Measurements from ENCODE around the gene OSBP2.

The OSBP2 gene

GRCh38 chr22:30869667-30870395, 175.2 kb downstream of the OSBP2 start:
- no peak for DNase-seq (ENCODE audit: low read depth)

- no peak for DNase-seq (ENCODE audit: low read depth)
Observed at GRCh38 chr22:30870451-30871345, 176.0 kb downstream of the OSBP2 start.

GRCh38 chr22:30871391-30872284, 177.0 kb downstream of the OSBP2 start:
- DNase-seq (ENCODE audit: low read depth) = no peak

GRCh38 chr22:30872285-30873041, 177.8 kb downstream of the OSBP2 start:
- DNase-seq (ENCODE audit: low read depth) = no peak

- DNase-seq (ENCODE audit: low read depth) = no peak
Observed at GRCh38 chr22:30873086-30873650, 178.5 kb downstream of the OSBP2 start.

GRCh38 chr22:30873661-30874060, 179.0 kb downstream of the OSBP2 start:
- DNase-seq (ENCODE audit: low read depth) = no peak

GRCh38 chr22:30874431-30875370, 180.0 kb downstream of the OSBP2 start:
- no peak for DNase-seq (ENCODE audit: low read depth)

- DNase-seq (ENCODE audit: low read depth) = no peak
Observed at GRCh38 chr22:30875481-30876215, 181.0 kb downstream of the OSBP2 start.

- no peak for DNase-seq (ENCODE audit: low read depth)
Observed at GRCh38 chr22:30876221-30876751, 181.6 kb downstream of the OSBP2 start.

GRCh38 chr22:30876915-30877553, 182.4 kb downstream of the OSBP2 start:
- no peak for DNase-seq (ENCODE audit: low read depth)

GRCh38 chr22:30877662-30878515, 183.2 kb downstream of the OSBP2 start:
- no peak for DNase-seq (ENCODE audit: low read depth)

- DNase-seq (ENCODE audit: low read depth) = no peak
Observed at GRCh38 chr22:30878516-30879414, 184.1 kb downstream of the OSBP2 start.

GRCh38 chr22:30879415-30879797, 184.7 kb downstream of the OSBP2 start:
- DNase-seq (ENCODE audit: low read depth) = no peak

- DNase-seq (ENCODE audit: low read depth) = no peak
Observed at GRCh38 chr22:30880181-30880601, 185.5 kb downstream of the OSBP2 start.

- no peak for DNase-seq (ENCODE audit: low read depth)
Observed at GRCh38 chr22:30880847-30881246, 186.2 kb downstream of the OSBP2 start.
